Naive B cell (primary cell): ENCODE results near the gene VPS16. TPM values are rescaled to one million over a fixed set of nuclear protein-coding genes. Genes with fewer than 3 reads are reported as not detected.
"Not testable (repeated sequence)": the region's sequence is repeated elsewhere in the genome, so short reads cannot be mapped to it uniquely, and the experiment has no call there.

ENCODE experiments used
- ATAC-seq, 2 donors: fragments of 150-1000 bp; cut with Tn5 transposase; 2 replicates each; pipeline ENCODE4 v1.10.0; 2021; ENCODE audit warnings: low read depth in 2 of 2, mild to moderate bottlenecking in 2 of 2, moderate library complexity in 2 of 2
- DNase-seq: peaks from one replicate; pipeline ENCODE4 v3.0.0; 2022
- H3K27ac Mint-ChIP-seq, 6 donors: one replicate each; pipeline ENCODE4 v1.8.0; 2020 to 2022; ENCODE audit warnings: mild to moderate bottlenecking in 6 of 6, mixed read lengths in 6 of 6, moderate library complexity in 5 of 6, inconsistent platforms in 2 of 6
- H3K27me3 Mint-ChIP-seq, 3 donors: one replicate each; pipeline ENCODE4 v1.8.0; 2021 to 2022; ENCODE audit warnings: mixed read lengths in 3 of 3, mild to moderate bottlenecking in 1 of 3
- H3K36me3 Mint-ChIP-seq, 2 donors: one replicate each; pipeline ENCODE4 v1.8.0; 2020 to 2022; ENCODE audit warnings: mixed read lengths in 2 of 2, inconsistent platforms in 1 of 2, mild to moderate bottlenecking in 1 of 2
- H3K4me1 Mint-ChIP-seq, 3 donors: one replicate each; pipeline ENCODE4 v1.8.0; 2020 to 2022; ENCODE audit warnings: mixed read lengths in 3 of 3, inconsistent platforms in 1 of 3, mild to moderate bottlenecking in 1 of 3, moderate library complexity in 1 of 3
- H3K4me3 Mint-ChIP-seq, 8 donors: one replicate each; pipeline ENCODE4 v1.8.0; 2020 to 2022; ENCODE audit warnings: mild to moderate bottlenecking in 8 of 8, mixed read lengths in 8 of 8, moderate library complexity in 8 of 8, inconsistent platforms in 2 of 8
- H3K9me3 Mint-ChIP-seq, 7 donors: one replicate each; pipeline ENCODE4 v1.8.0; 2020 to 2022; ENCODE audit warnings: mixed read lengths in 7 of 7, mild to moderate bottlenecking in 5 of 7, inconsistent platforms in 2 of 7, moderate library complexity in 1 of 7
- polyA plus RNA-seq, 6 donors: library from polyadenylated mRNA; unstranded; fragments of 300-500 nt; fragmentation: Illumina TruSeq; gene quantifications; one replicate each; pipeline ENCODE4 v1.2.3, GENCODE V29; 2021; ENCODE audit warnings: low read depth in 6 of 6

VPS16 gene
- polyA plus RNA-seq, 6 donors from 2014 or later, result 23.2 to 36.6 (median 29.1) TPM

GRCh38 chr20:2889797-2890196, 49.3 kb downstream of the VPS16 start:
- H3K27me3 Mint-ChIP-seq, result no peaks in the 10 kb centered on the region
- H3K36me3 Mint-ChIP-seq, result peaks cover 0 to 9% of the 10 kb centered on the region in 2 donors
- H3K4me3 Mint-ChIP-seq, result no peak overlapping the region
- H3K4me1 Mint-ChIP-seq, result peaks cover 43 to 55% (median 54%) of the 10 kb centered on the region in 3 donors
- peaks cover 0 to 4% (median 0%) of the 10 kb centered on the region in 7 donors for H3K9me3 Mint-ChIP-seq
- H3K27ac Mint-ChIP-seq, result no peak overlapping the region
- DNase-seq (no peak), ATAC-seq (no peak)

GRCh38 chr20:2890742-2891141, 50.2 kb downstream of the VPS16 start:
- Mint-ChIP-seq H3K4me1 (peaks cover 43 to 46% (median 44%) of the 10 kb centered on the region in 3 donors), H3K4me3 (peak overlapping the region in 2 of 8 donors; percentile 10 to 54), H3K27me3 (no peaks in the 10 kb centered on the region), H3K27ac (peak overlapping the region in 5 of 6 donors; percentile 1 to 84 (median 49)), H3K36me3 (peaks cover 0 to 9% of the 10 kb centered on the region in 2 donors), H3K9me3 (peaks cover 0 to 6% (median 0%) of the 10 kb centered on the region in 7 donors)
- ATAC-seq, result no peak
- DNase-seq, result no peak

GRCh38 chr20:2891343-2891742, 50.8 kb downstream of the VPS16 start:
- peaks cover 1 to 9% of the 10 kb centered on the region in 2 donors for H3K36me3 Mint-ChIP-seq
- peaks cover 43 to 46% (median 44%) of the 10 kb centered on the region in 3 donors for H3K4me1 Mint-ChIP-seq
- DNase-seq (no peak), ATAC-seq (no peak)
- H3K9me3 Mint-ChIP-seq, result peaks cover 0 to 6% (median 0%) of the 10 kb centered on the region in 7 donors
- no peak overlapping the region for H3K4me3 Mint-ChIP-seq
- peak overlapping the region in 3 of 6 donors; percentile 58 to 84 (median 79) for H3K27ac Mint-ChIP-seq
- no peaks in the 10 kb centered on the region for H3K27me3 Mint-ChIP-seq

- peak overlapping the region in 1 of 6 donors; percentile 69 for H3K27ac Mint-ChIP-seq
- H3K36me3 Mint-ChIP-seq, result peaks cover 4 to 9% of the 10 kb centered on the region in 2 donors
- ATAC-seq, result no peak
- H3K27me3 Mint-ChIP-seq, result no peaks in the 10 kb centered on the region
- peaks cover 0 to 6% (median 0%) of the 10 kb centered on the region in 7 donors for H3K9me3 Mint-ChIP-seq
- no peak overlapping the region for H3K4me3 Mint-ChIP-seq
- H3K4me1 Mint-ChIP-seq, result peaks cover 38 to 44% (median 41%) of the 10 kb centered on the region in 3 donors
- no peak for DNase-seq
These were observed 51.8 kb downstream of the VPS16 start for GRCh38 chr20:2892376-2892775.

- peaks cover 4 to 9% of the 10 kb centered on the region in 2 donors for H3K36me3 Mint-ChIP-seq
- H3K4me3 Mint-ChIP-seq, result no peak overlapping the region
- peaks cover 0 to 6% (median 0%) of the 10 kb centered on the region in 7 donors for H3K9me3 Mint-ChIP-seq
- DNase-seq, result no peak
- H3K27ac Mint-ChIP-seq, result no peak overlapping the region
- no peak for ATAC-seq
- peaks cover 31 to 39% (median 37%) of the 10 kb centered on the region in 3 donors for H3K4me1 Mint-ChIP-seq
- no peaks in the 10 kb centered on the region for H3K27me3 Mint-ChIP-seq
These were observed 53.7 kb downstream of the VPS16 start for GRCh38 chr20:2894221-2894620.

- H3K27me3 Mint-ChIP-seq, H3K9me3 Mint-ChIP-seq, DNase-seq, ATAC-seq, H3K4me3 Mint-ChIP-seq, H3K36me3 Mint-ChIP-seq: not testable (repeated sequence)
- H3K4me1 Mint-ChIP-seq, result peaks cover 38 to 44% (median 43%) of the 10 kb centered on the region in 3 donors
- peak overlapping the region in 1 of 6 donors; percentile 52 for H3K27ac Mint-ChIP-seq
These were observed 54.6 kb downstream of the VPS16 start for GRCh38 chr20:2895154-2895553.

- peak; percentile 75 to 77 for ATAC-seq
- peaks cover 0 to 4% of the 10 kb centered on the region in 2 donors for H3K36me3 Mint-ChIP-seq
- H3K4me3 Mint-ChIP-seq, result peak overlapping the region; percentile 20 to 78 (median 57)
- H3K4me1 Mint-ChIP-seq, result peaks cover 40 to 49% (median 45%) of the 10 kb centered on the region in 3 donors
- peaks cover 0 to 6% (median 0%) of the 10 kb centered on the region in 7 donors for H3K9me3 Mint-ChIP-seq
- peak; percentile 33 for DNase-seq
- H3K27me3 Mint-ChIP-seq, result no peaks in the 10 kb centered on the region
- peak overlapping the region; percentile 9 to 89 (median 84) for H3K27ac Mint-ChIP-seq
These were observed 58.7 kb downstream of the VPS16 start for GRCh38 chr20:2899243-2899642.

- ATAC-seq, result peak; percentile 82 to 87
- peak; percentile 11 for DNase-seq
- no peaks in the 10 kb centered on the region for H3K27me3 Mint-ChIP-seq
- peak overlapping the region in 7 of 8 donors; percentile 72 to 89 (median 84) for H3K4me3 Mint-ChIP-seq
- H3K36me3 Mint-ChIP-seq, result peaks cover 0 to 4% of the 10 kb centered on the region in 2 donors
- H3K4me1 Mint-ChIP-seq, result peaks cover 37 to 47% (median 45%) of the 10 kb centered on the region in 3 donors
- H3K9me3 Mint-ChIP-seq, result no peaks in the 10 kb centered on the region
- peak overlapping the region; percentile 74 to 96 (median 88) for H3K27ac Mint-ChIP-seq
These were observed 60.5 kb downstream of the VPS16 start for GRCh38 chr20:2900845-2901592.

- H3K4me1 Mint-ChIP-seq, result peaks cover 37 to 47% (median 39%) of the 10 kb centered on the region in 3 donors
- H3K36me3 Mint-ChIP-seq, result no peaks in the 10 kb centered on the region
- ATAC-seq (no peak), DNase-seq (no peak)
- H3K9me3 Mint-ChIP-seq, result no peaks in the 10 kb centered on the region
- H3K27me3 Mint-ChIP-seq, result no peaks in the 10 kb centered on the region
- H3K27ac Mint-ChIP-seq, result peak overlapping the region in 1 of 6 donors; percentile 74
- H3K4me3 Mint-ChIP-seq, result peak overlapping the region in 2 of 8 donors; percentile 32 to 81
These were observed 61.7 kb downstream of the VPS16 start for GRCh38 chr20:2902291-2902690.

GRCh38 chr20:2902818-2903217, 62.3 kb downstream of the VPS16 start:
- ATAC-seq (no peak), DNase-seq (no peak)

GRCh38 chr20:2903686-2904085, 63.1 kb downstream of the VPS16 start:
- DNase-seq, result no peak
- Mint-ChIP-seq H3K9me3 (no peaks in the 10 kb centered on the region), H3K4me1 (peaks cover 34 to 45% (median 38%) of the 10 kb centered on the region in 3 donors), H3K4me3 (peak overlapping the region in 1 of 8 donors; percentile 16), H3K27ac (peak overlapping the region in 1 of 6 donors; percentile 70), H3K36me3 (no peaks in the 10 kb centered on the region), H3K27me3 (no peaks in the 10 kb centered on the region)
- ATAC-seq, result no peak

More at GRCh38 chr20:2902818-2903217, 62.3 kb downstream of the VPS16 start:
- H3K36me3 Mint-ChIP-seq, result no peaks in the 10 kb centered on the region
- no peaks in the 10 kb centered on the region for H3K9me3 Mint-ChIP-seq
- H3K27me3 Mint-ChIP-seq, result no peaks in the 10 kb centered on the region
- H3K4me1 Mint-ChIP-seq, result peaks cover 34 to 45% (median 39%) of the 10 kb centered on the region in 3 donors
- H3K4me3 Mint-ChIP-seq, result no peak overlapping the region
- no peak overlapping the region for H3K27ac Mint-ChIP-seq

- Mint-ChIP-seq H3K4me3 (no peak overlapping the region), H3K27me3 (no peaks in the 10 kb centered on the region), H3K36me3 (no peaks in the 10 kb centered on the region), H3K27ac (no peak overlapping the region), H3K9me3 (no peaks in the 10 kb centered on the region), H3K4me1 (peaks cover 0 to 8% (median 7%) of the 10 kb centered on the region in 3 donors)
- DNase-seq (no peak), ATAC-seq (no peak)
These were observed 67.0 kb downstream of the VPS16 start for GRCh38 chr20:2907519-2907918.

- Mint-ChIP-seq H3K4me1 (peaks cover 0 to 8% (median 2%) of the 10 kb centered on the region in 3 donors), H3K9me3 (no peaks in the 10 kb centered on the region)
- no peak for ATAC-seq
These were observed 69.4 kb downstream of the VPS16 start for GRCh38 chr20:2909953-2910352.

GRCh38 chr20:2911200-2911599, 70.7 kb downstream of the VPS16 start:
- DNase-seq (no peak), ATAC-seq (no peak)
- Mint-ChIP-seq H3K4me3 (no peak overlapping the region), H3K36me3 (no peaks in the 10 kb centered on the region), H3K4me1 (peaks cover 3 to 8% (median 5%) of the 10 kb centered on the region in 3 donors), H3K9me3 (no peaks in the 10 kb centered on the region), H3K27me3 (no peaks in the 10 kb centered on the region), H3K27ac (no peak overlapping the region)

More at GRCh38 chr20:2909953-2910352, 69.4 kb downstream of the VPS16 start:
- Mint-ChIP-seq H3K27me3 (no peaks in the 10 kb centered on the region), H3K36me3 (no peaks in the 10 kb centered on the region), H3K27ac (no peak overlapping the region), H3K4me3 (no peak overlapping the region)
- no peak for DNase-seq
